D721Med (cell line): ENCODE results near the gene SLC43A2.

Source experiments
- DNase-seq: peaks from one replicate; pipeline ENCODE4 v3.0.0; 2011; ENCODE audit warnings: low spot score; ENCODE audit not compliant: insufficient read length
- FAIRE-seq: peaks from 2 replicates; lab custom pipeline; 2011; peaks lifted over from hg19 to GRCh38; lab: Jason Lieb, UNC
- TF ChIP-seq, protein P1 (sequence below): IDR thresholded peaks from 2 replicates; pipeline ENCODE4 v1.5.1; 2012; ENCODE audit warnings: mild to moderate bottlenecking, control low read depth; ENCODE audit not compliant: insufficient read depth; ENCODE audit errors: missing control alignments

Gene SLC43A2

DNA sequence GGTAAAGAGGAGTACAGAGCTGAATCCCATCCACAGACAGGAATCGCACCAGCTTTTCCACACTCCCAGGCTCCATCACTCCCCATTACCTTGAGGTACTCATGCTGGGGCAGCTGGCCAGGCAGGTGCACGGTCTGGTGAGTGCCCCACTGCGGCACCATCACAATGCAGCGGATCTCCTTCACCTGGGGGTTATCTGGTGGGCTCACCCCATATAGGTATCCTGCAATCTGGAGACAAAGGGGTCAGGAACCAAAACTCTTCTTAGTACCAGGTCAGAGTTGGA lies 22.9 kb upstream of the SLC43A2 start:
- TF ChIP-seq, protein P1, sequence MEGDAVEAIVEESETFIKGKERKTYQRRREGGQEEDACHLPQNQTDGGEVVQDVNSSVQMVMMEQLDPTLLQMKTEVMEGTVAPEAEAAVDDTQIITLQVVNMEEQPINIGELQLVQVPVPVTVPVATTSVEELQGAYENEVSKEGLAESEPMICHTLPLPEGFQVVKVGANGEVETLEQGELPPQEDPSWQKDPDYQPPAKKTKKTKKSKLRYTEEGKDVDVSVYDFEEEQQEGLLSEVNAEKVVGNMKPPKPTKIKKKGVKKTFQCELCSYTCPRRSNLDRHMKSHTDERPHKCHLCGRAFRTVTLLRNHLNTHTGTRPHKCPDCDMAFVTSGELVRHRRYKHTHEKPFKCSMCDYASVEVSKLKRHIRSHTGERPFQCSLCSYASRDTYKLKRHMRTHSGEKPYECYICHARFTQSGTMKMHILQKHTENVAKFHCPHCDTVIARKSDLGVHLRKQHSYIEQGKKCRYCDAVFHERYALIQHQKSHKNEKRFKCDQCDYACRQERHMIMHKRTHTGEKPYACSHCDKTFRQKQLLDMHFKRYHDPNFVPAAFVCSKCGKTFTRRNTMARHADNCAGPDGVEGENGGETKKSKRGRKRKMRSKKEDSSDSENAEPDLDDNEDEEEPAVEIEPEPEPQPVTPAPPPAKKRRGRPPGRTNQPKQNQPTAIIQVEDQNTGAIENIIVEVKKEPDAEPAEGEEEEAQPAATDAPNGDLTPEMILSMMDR, result no peak
- DNase-seq (no peak), FAIRE-seq (no peak)

DNA sequence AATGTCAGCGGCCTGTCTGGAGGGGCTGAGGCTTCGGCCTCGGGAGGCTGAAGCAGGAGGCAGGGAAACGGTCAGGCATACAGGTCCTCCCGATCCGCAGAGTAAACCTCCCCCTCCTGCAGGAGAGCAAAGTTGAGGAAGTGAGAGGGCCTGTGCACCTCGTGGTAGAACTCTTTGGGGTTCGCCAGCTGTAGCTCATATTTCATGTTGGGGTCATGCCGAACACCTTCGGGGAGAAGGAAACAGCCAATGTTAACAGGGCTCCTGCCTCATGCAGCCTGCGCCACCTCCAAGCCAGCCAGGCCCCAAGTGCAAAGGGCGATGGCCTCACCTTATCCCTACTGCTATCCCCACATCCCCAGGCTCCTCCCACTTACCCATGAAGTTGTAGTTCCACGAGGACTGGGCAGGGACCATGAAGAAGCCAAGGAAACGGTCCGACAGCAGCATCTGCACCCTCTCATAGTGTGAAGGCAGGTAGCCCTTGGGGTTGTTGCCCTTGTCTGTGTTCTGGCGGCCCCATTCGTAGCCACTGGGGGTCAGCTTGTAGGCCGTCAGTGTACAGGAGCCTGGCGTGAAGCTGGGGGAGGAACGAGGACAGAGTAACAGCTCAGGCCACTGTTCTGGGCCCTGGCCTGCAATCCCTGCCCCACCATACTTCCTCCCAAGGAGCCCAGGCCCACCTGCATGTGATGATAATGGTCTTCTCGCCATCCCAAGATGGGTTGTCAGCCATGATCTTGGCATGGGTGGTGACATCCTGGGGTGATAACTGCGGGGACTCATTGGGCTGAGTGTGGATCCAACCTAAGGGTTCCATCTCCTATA lies 22.3 kb upstream of the SLC43A2 start:
- FAIRE-seq, result no peak
- TF ChIP-seq, protein P1, result no peak
- no peak for DNase-seq

DNA sequence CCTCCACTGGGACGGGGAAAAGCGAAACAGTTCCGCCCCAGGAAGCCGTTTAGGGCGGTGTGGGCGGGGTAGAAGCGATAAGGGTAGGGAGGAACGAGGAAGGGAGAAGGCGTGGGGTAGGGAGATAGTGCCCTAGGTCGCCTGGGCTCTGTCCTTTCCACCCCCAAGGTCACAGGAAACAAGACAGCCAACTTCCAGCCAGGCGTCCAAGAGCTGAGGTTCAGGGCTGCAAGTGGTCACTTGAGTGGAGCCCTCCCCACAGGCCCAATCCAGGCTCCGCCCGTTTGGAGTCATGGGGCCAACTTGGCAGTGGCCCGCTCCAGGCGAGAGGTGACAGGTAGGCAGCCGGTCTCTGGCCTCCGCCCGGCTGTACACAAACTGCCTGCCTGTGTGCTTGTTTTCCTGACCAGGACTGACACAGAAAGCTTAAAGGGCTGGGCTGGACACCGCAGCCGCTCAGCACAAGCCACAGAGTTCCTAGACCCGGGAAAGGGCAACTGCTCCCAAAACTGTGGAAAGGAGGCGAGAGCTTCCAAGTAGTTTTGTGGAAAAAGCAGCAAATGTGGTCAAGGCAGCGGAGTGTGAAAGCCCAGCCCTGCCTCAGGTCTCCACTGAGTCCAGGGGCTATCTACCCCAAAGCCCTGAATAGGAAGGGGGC lies 21.3 kb upstream of the SLC43A2 start, which contains the start of gene RILP:
Gene RILP, minus strand, starts transcription at position 23 of the 658 bp plus-strand sequence. CDS start 62 bp downstream, outside the sequence.
- FAIRE-seq, result no peak
- TF ChIP-seq, protein P1, result no peak
- no peak for DNase-seq

- TF ChIP-seq, protein P1, result peak; percentile 61
- DNase-seq (peak; percentile 88), FAIRE-seq (no peak)
Observed at GRCh38 chr17:1648963-1649843, 20.6 kb upstream of the SLC43A2 start.

GRCh38 chr17:1648173-1648962 lies 19.7 kb upstream of the SLC43A2 start:
- TF ChIP-seq, protein P1, result no peak
- FAIRE-seq (no peak), DNase-seq (no peak)

DNA sequence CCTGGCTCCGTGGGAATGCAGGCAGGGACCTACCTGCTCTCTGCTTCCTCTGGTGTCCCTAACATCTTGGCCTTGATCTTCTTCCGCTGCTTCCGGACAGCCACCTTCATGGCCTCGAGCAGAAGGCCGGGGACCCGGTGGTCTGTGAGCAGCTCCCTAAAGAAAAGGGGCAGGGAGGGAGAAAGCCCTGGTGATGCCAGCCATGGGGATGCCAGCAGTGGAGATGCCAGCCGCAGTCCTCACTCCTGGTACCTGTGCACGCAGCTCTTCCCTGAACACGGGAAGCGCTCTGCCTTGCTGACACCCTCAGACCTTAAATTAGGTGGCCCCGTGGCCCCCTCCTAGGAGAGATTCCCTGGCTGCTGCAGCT lies 19.2 kb upstream of the SLC43A2 start:
- TF ChIP-seq, protein P1, result no peak
- DNase-seq, result no peak
- FAIRE-seq, result no peak
